HCT116 (cell line): ENCODE results near the gene RAD51D. TPM values are rescaled to one million over a fixed set of nuclear protein-coding genes. Genes with fewer than 3 reads are reported as not detected.

Source experiments
- ATAC-seq: fragments of 200-7000 bp; cut with Tn5 transposase; 2 replicates; pipeline ENCODE4 v1.9.1; 2020; ENCODE audit warnings: mild to moderate bottlenecking, moderate library complexity
- BruUV-seq: library from RNA; stranded (reverse); fragments of 400-500 nt; replicated peaks from 2 replicates; lab custom pipeline; 2021; lab: Mats Ljungman, UMichigan
- CTCF ChIA-PET: fragments of 300-600 bp; sonication (Branson Sonifier 250); formaldehyde crosslinking; loops from one replicate; lab custom pipeline; 2021; ENCODE audit warnings: antibody characterized with exemption; lab: Charles Lee
- POLR2A ChIA-PET: fragments of 300-600, 350-600 bp; sonication (Branson Sonifier 250); formaldehyde crosslinking; loops from one replicate; lab custom pipeline; 2021; ENCODE audit warnings: antibody characterized with exemption; lab: Charles Lee
- RAD21 ChIA-PET, 2 experiments: fragments of 300-600 bp; sonication (Branson Sonifier 250); formaldehyde crosslinking; loops; one replicate each; lab custom pipeline; 2023; ENCODE audit warnings: low total read pairs in 2 of 2; ENCODE audit not compliant: uncharacterized antibody in 2 of 2, unreplicated experiment in 2 of 2, low non-redundant PET in 1 of 2; lab: Charles Lee
- DNase-seq: peaks from one replicate; pipeline ENCODE4 v3.0.0-alpha.2; 2010; ENCODE audit warnings: low read depth, low spot score
- H2AFZ ChIP-seq: fragments of 200-600 bp; shearing (Covaris generic), sonication (generic); 2 replicates; pipeline ENCODE4 v1.6.1; 2017; ENCODE audit warnings: low read depth, mixed run types, mixed read lengths, antibody characterized with exemption, low read length; ENCODE audit not compliant: poor library complexity, severe bottlenecking
- H3K27ac ChIP-seq: 2 replicates; pipeline ENCODE4 v1.5.1; 2012; ENCODE audit warnings: low read depth, low read length
- H3K27me3 ChIP-seq: fragments of 200-600 bp; sonication (generic); 2 replicates; pipeline ENCODE4 v1.6.1; 2016; ENCODE audit warnings: mixed run types, low read length, mixed read lengths; ENCODE audit not compliant: insufficient read depth
- H3K36me3 ChIP-seq, 2 experiments: fragments of 200-500 bp in 1 of 2; fragments of 200-600 bp in 1 of 2; sonication (Bioruptor generic) in 1 of 2; sonication (generic) in 1 of 2; 2 replicates each; pipeline versions ENCODE4 v1.5.1 to v1.6.1; 2014 to 2016; ENCODE audit warnings: low read length in 2 of 2, inconsistent platforms in 1 of 2, mixed read lengths in 1 of 2, mixed run types in 1 of 2; ENCODE audit not compliant: insufficient read depth in 2 of 2, control insufficient read depth in 1 of 2
- H3K4me1 ChIP-seq, 2 experiments: fragments of 200-600 bp in 1 of 2; sonication (generic) in 1 of 2; 2 replicates each; pipeline versions ENCODE4 v1.5.1 to v1.6.1; 2012 to 2017; ENCODE audit warnings: low read length in 2 of 2, inconsistent platforms in 1 of 2, mild to moderate bottlenecking in 1 of 2, mixed read lengths in 1 of 2, mixed run types in 1 of 2, moderate library complexity in 1 of 2; ENCODE audit not compliant: insufficient read depth in 2 of 2, control insufficient read depth in 1 of 2
- H3K4me2 ChIP-seq: fragments of 200-600 bp; sonication (generic); 2 replicates; pipeline ENCODE4 v1.6.1; 2017; ENCODE audit warnings: mixed run types, low read length, mixed read lengths
- H3K4me3 ChIP-seq, 2 experiments: fragments of 200-600 bp in 1 of 2; sonication (generic) in 1 of 2; replicated peaks in 1 of 2; 2 replicates each; pipeline ENCODE4 v1.5.1; 2011 to 2016; ENCODE audit warnings: low read length in 2 of 2, control low read depth in 1 of 2, low read depth in 1 of 2, mild to moderate bottlenecking in 1 of 2, mixed read lengths in 1 of 2, mixed run types in 1 of 2
- H3K79me2 ChIP-seq: fragments of 200-600 bp; sonication (generic); 2 replicates; pipeline ENCODE4 v1.6.1; 2017; ENCODE audit warnings: mild to moderate bottlenecking, mixed run types, low read length, moderate library complexity, mixed read lengths; ENCODE audit not compliant: insufficient read depth
- H3K9ac ChIP-seq: fragments of 200-600 bp; sonication (generic); 2 replicates; pipeline ENCODE4 v1.6.1; 2016; ENCODE audit warnings: low read length, mixed read lengths
- H3K9me2 ChIP-seq: fragments of 200-600 bp; sonication (generic), shearing (Covaris generic); 2 replicates; pipeline ENCODE4 v1.6.1; 2017; ENCODE audit warnings: mixed run types, mild to moderate bottlenecking, moderate library complexity; ENCODE audit not compliant: insufficient read depth
- H3K9me3 ChIP-seq, 2 experiments: fragments of 200-500 bp in 1 of 2; fragments of 200-600 bp in 1 of 2; sonication (Bioruptor generic) in 1 of 2; sonication (generic) in 1 of 2; 2 replicates each; pipeline ENCODE4 v1.6.1; 2014 to 2017; ENCODE audit warnings: low read length in 2 of 2, mixed read lengths in 2 of 2, inconsistent platforms in 1 of 2, low read depth in 1 of 2, mild to moderate bottlenecking in 1 of 2, mixed run types in 1 of 2, moderate library complexity in 1 of 2; ENCODE audit not compliant: control insufficient read depth in 1 of 2, insufficient read depth in 1 of 2
- H4K20me1 ChIP-seq: fragments of 200-600 bp; sonication (generic), shearing (Covaris generic); 2 replicates; pipeline ENCODE4 v1.6.1; 2017; ENCODE audit warnings: mixed run types, mild to moderate bottlenecking, moderate library complexity; ENCODE audit not compliant: insufficient read depth
- CEBPB ChIP-seq: IDR thresholded peaks from 2 replicates; pipeline ENCODE4 v1.6.1; 2012; ENCODE audit warnings: low read depth
- CTCF ChIP-seq, 3 experiments: fragments of 200-600 bp in 1 of 3; sonication (generic) in 1 of 3; IDR thresholded peaks in 2 of 3; conservative IDR thresholded peaks in 1 of 3; 2 replicates each; pipeline ENCODE4 v1.5.1; 2012 to 2017; ENCODE audit warnings: low read depth in 2 of 3, low read length in 2 of 3, antibody characterized with exemption in 1 of 3, borderline replicate concordance in 1 of 3, control low read depth in 1 of 3, mild to moderate bottlenecking in 1 of 3, mixed read lengths in 1 of 3, mixed run types in 1 of 3, moderate library complexity in 1 of 3; ENCODE audit not compliant: insufficient read depth in 1 of 3
- EGR1 ChIP-seq: IDR thresholded peaks from 2 replicates; pipeline ENCODE4 v1.6.1; 2012; ENCODE audit warnings: low read depth
- ELF1 ChIP-seq: IDR thresholded peaks from 2 replicates; pipeline ENCODE4 v1.6.1; 2012; ENCODE audit warnings: low read depth, borderline replicate concordance
- EZH2 ChIP-seq: fragments of 200-600 bp; sonication (generic); IDR thresholded peaks from 2 replicates; pipeline ENCODE4 v1.6.1; 2017; ENCODE audit warnings: antibody characterized with exemption, mixed run types
- FOSL1 ChIP-seq: IDR thresholded peaks from 2 replicates; pipeline ENCODE4 v1.6.1; 2012; ENCODE audit warnings: low read depth
- JUND ChIP-seq: IDR thresholded peaks from 2 replicates; pipeline ENCODE4 v1.6.1; 2012
- POLR2A ChIP-seq: IDR thresholded peaks from 2 replicates; pipeline ENCODE4 v1.7.0; 2011; ENCODE audit warnings: borderline replicate concordance; ENCODE audit not compliant: insufficient read depth, insufficient read length; ENCODE audit errors: extremely low read depth
- POLR2AphosphoS5 ChIP-seq: IDR thresholded peaks from 2 replicates; pipeline ENCODE4 v1.6.1; 2011; ENCODE audit warnings: mild to moderate bottlenecking, low read depth, low read length, moderate library complexity
- RAD21 ChIP-seq: IDR thresholded peaks from 2 replicates; pipeline ENCODE4 v1.6.1; 2012; ENCODE audit warnings: low read depth, mild to moderate bottlenecking
- REST ChIP-seq: IDR thresholded peaks from 2 replicates; pipeline ENCODE4 v1.6.1; 2012; ENCODE audit warnings: low read depth
- SIN3A ChIP-seq: IDR thresholded peaks from 2 replicates; pipeline ENCODE4 v1.6.1; 2012; ENCODE audit warnings: low read depth
- SRF ChIP-seq: IDR thresholded peaks from 2 replicates; pipeline ENCODE4 v1.6.1; 2012; ENCODE audit warnings: low read depth
- TCF7L2 ChIP-seq: IDR thresholded peaks from 2 replicates; pipeline ENCODE4 v1.7.0; 2011; ENCODE audit warnings: borderline replicate concordance, inconsistent platforms; ENCODE audit not compliant: insufficient read depth, insufficient read length; ENCODE audit errors: extremely low read depth
- YY1 ChIP-seq: IDR thresholded peaks from 2 replicates; pipeline ENCODE4 v1.6.1; 2011; ENCODE audit warnings: low read length, low read depth, moderate library complexity, mild to moderate bottlenecking; ENCODE audit not compliant: insufficient replicate concordance; ENCODE audit errors: extremely low read depth
- ZNF274 ChIP-seq: fragments of 200-500 bp; sonication (Bioruptor generic); IDR thresholded peaks from 2 replicates; pipeline ENCODE4 v1.6.1; 2014; ENCODE audit warnings: mild to moderate bottlenecking, low read depth, low read length, inconsistent platforms
- intact Hi-C: fragments of 100-400 bp; cut with micrococcal nuclease; formaldehyde crosslinking; loops from 2 replicates; pipeline ENCODE4 v1.10.0; 2022
- total RNA-seq: library from RNA; stranded (reverse); gene quantifications from one replicate; pipeline ENCODE4 v1.2.1, GENCODE V29; 2021; ENCODE audit not compliant: unreplicated experiment
- TF ChIP-seq, protein P1 (sequence below): IDR thresholded peaks from 2 replicates; pipeline ENCODE4 v1.6.1; 2012

The RAD51D gene
- total RNA-seq, 1 experiment from 2014 or later: 12.9 TPM

DNA sequence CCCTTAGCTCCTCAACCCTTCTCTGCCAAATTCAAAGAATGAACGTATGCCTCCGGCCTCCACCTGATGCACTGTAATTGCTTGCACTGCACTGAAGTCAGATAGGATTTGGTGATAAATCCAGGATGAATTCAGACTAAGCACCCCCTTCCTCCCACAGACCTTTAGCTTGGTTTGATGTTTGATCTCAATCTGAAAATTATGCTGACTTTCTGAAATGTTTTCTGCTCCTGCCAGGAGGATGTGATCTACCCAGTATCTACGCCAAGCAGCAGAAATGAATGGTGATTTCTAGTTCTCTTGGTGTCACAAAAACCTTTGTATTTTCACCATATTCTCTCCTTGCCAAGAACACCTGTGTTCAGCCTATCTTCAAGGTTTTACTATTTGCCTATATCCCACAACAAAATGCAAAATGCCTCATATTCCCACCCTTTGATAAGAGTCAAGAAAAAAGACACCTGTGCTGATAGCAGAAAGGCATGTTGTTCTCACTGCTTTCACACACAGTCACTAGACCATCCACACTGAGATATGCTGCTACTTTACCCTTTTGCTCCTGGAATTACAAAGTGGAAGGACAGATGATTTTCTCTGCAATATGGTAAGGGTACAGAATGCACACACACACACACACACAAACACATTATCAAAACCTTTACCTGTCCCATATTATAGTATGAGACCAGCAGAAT is 70.8 kb downstream of the RAD51D start:
- Histone ChIP-seq H3K9ac (no peak overlapping the region), H3K27me3 (no peaks in the 10 kb centered on the region), H3K9me2 (no peaks in the 10 kb centered on the region), H3K4me1 (peaks cover 0 to 11% of the 10 kb centered on the region in 2 experiments; a peak in 1 of 4 replicates), H3K79me2 (peaks cover 20% of the 10 kb centered on the region), H3K4me2 (no peak overlapping the region), H4K20me1 (no peaks in the 10 kb centered on the region), H3K36me3 (no peaks in the 10 kb centered on the region), H3K4me3 (no peak overlapping the region), H3K9me3 (no peaks in the 10 kb centered on the region), H2AFZ (no peak overlapping the region), H3K27ac (no peak overlapping the region)
- TF ChIP-seq EGR1 (no peak), POLR2A (no peak), TCF7L2 (no peak), SIN3A (no peak), ELF1 (no peak), RAD21 (no peak), JUND (no peak), CEBPB (no peak), EZH2 (no peak), SRF (no peak), REST (no peak), FOSL1 (no peak), CTCF (IDR thresholded peaks at IDR 0.05 in 2 of 3, conservative IDR thresholded peaks at IDR 0.05 in 1 of 3; ENCODE audit: borderline replicate concordance in 1 of 3, insufficient read depth in 1 of 3, low read depth in 2 of 3, low read length in 2 of 3) (no peak), ZNF274 (no peak), YY1 (no peak), POLR2AphosphoS5 (no peak)
- TF ChIP-seq, protein P1, sequence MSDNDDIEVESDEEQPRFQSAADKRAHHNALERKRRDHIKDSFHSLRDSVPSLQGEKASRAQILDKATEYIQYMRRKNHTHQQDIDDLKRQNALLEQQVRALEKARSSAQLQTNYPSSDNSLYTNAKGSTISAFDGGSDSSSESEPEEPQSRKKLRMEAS: no peak
- DNase-seq (no peak), ATAC-seq (no peak)
- ChIA-PET RAD21 (no interaction called here), POLR2A (no interaction called here), CTCF (no interaction called here)
- no TSS peak for BruUV-seq
- intact Hi-C loops: no loop called here
